ENCODE measurements around the gene INPP5A.

INPP5A gene

GRCh38 chr10:132690401-132690800, 152.8 kb downstream of the INPP5A start:
- intact Hi-C loops (cut with micrococcal nuclease): no loop called here
- no peaks in the 10 kb centered on the region for H3K27me3 Mint-ChIP-seq
- H3K27ac Mint-ChIP-seq: no peak overlapping the region
- H3K4me3 Mint-ChIP-seq: no peak overlapping the region
- H3K36me3 Mint-ChIP-seq (ENCODE audit: low read depth): peaks cover 49% of the 10 kb centered on the region
- no peaks in the 10 kb centered on the region for H3K4me1 Mint-ChIP-seq (ENCODE audit: low read depth)
- peaks cover 61% of the 10 kb centered on the region for H3K9me3 Mint-ChIP-seq

- H3K9me3 Mint-ChIP-seq: peaks cover 61% of the 10 kb centered on the region
- H3K4me3 Mint-ChIP-seq: no peak overlapping the region
- H3K4me1 Mint-ChIP-seq (ENCODE audit: low read depth): no peaks in the 10 kb centered on the region
These were observed 153.4 kb downstream of the INPP5A start for GRCh38 chr10:132690821-132691610.

GRCh38 chr10:132691711-132692153, 154.1 kb downstream of the INPP5A start:
- Mint-ChIP-seq H3K4me3 (no peak overlapping the region), H3K27me3 (no peaks in the 10 kb centered on the region), H3K4me1 (ENCODE audit: low read depth) (no peaks in the 10 kb centered on the region), H3K27ac (no peak overlapping the region), H3K9me3 (peaks cover 61% of the 10 kb centered on the region), H3K36me3 (ENCODE audit: low read depth) (peaks cover 49% of the 10 kb centered on the region)
- intact Hi-C loops (cut with micrococcal nuclease): no loop called here

More at GRCh38 chr10:132690821-132691610, 153.4 kb downstream of the INPP5A start:
- H3K27ac Mint-ChIP-seq: no peak overlapping the region
- H3K27me3 Mint-ChIP-seq: no peaks in the 10 kb centered on the region
- H3K36me3 Mint-ChIP-seq (ENCODE audit: low read depth): peaks cover 49% of the 10 kb centered on the region
- intact Hi-C loops (cut with micrococcal nuclease): no loop called here

GRCh38 chr10:132692311-132692710, 154.7 kb downstream of the INPP5A start:
- H3K4me3 Mint-ChIP-seq: no peak overlapping the region
- no peaks in the 10 kb centered on the region for H3K27me3 Mint-ChIP-seq
- H3K27ac Mint-ChIP-seq: no peak overlapping the region
- peaks cover 61% of the 10 kb centered on the region for H3K9me3 Mint-ChIP-seq
- peaks cover 52% of the 10 kb centered on the region for H3K36me3 Mint-ChIP-seq (ENCODE audit: low read depth)
- no peaks in the 10 kb centered on the region for H3K4me1 Mint-ChIP-seq (ENCODE audit: low read depth)
- intact Hi-C loops (cut with micrococcal nuclease): no loop called here

- Mint-ChIP-seq H3K4me1 (ENCODE audit: low read depth) (no peaks in the 10 kb centered on the region), H3K27me3 (no peaks in the 10 kb centered on the region), H3K36me3 (ENCODE audit: low read depth) (peaks cover 52% of the 10 kb centered on the region), H3K27ac (no peak overlapping the region), H3K9me3 (peaks cover 53% of the 10 kb centered on the region), H3K4me3 (no peak overlapping the region)
- intact Hi-C loops (cut with micrococcal nuclease): no loop called here
These were observed 156.1 kb downstream of the INPP5A start for GRCh38 chr10:132693676-132694075.

- Mint-ChIP-seq H3K4me1 (ENCODE audit: low read depth) (no peaks in the 10 kb centered on the region), H3K4me3 (no peak overlapping the region), H3K36me3 (ENCODE audit: low read depth) (peaks cover 47% of the 10 kb centered on the region), H3K27ac (no peak overlapping the region), H3K9me3 (peaks cover 37% of the 10 kb centered on the region), H3K27me3 (no peaks in the 10 kb centered on the region)
- intact Hi-C loops (cut with micrococcal nuclease): no loop called here
These were observed 158.6 kb downstream of the INPP5A start for GRCh38 chr10:132696204-132696603.

GRCh38 chr10:132696728-132697577, 159.4 kb downstream of the INPP5A start:
- Mint-ChIP-seq H3K4me3 (no peak overlapping the region), H3K36me3 (ENCODE audit: low read depth) (peaks cover 45% of the 10 kb centered on the region), H3K27me3 (no peaks in the 10 kb centered on the region), H3K27ac (no peak overlapping the region), H3K4me1 (ENCODE audit: low read depth) (no peaks in the 10 kb centered on the region), H3K9me3 (peaks cover 29% of the 10 kb centered on the region)
- intact Hi-C loops (cut with micrococcal nuclease): no loop called here

GRCh38 chr10:132697578-132698200, 160.1 kb downstream of the INPP5A start:
- Mint-ChIP-seq H3K4me1 (ENCODE audit: low read depth) (no peaks in the 10 kb centered on the region), H3K27ac (no peak overlapping the region), H3K4me3 (no peak overlapping the region), H3K9me3 (peaks cover 22% of the 10 kb centered on the region), H3K27me3 (no peaks in the 10 kb centered on the region), H3K36me3 (ENCODE audit: low read depth) (peaks cover 50% of the 10 kb centered on the region)
- intact Hi-C loops (cut with micrococcal nuclease): no loop called here

- no peaks in the 10 kb centered on the region for H3K27me3 Mint-ChIP-seq
- intact Hi-C loops (cut with micrococcal nuclease): no loop called here
- H3K9me3 Mint-ChIP-seq: peaks cover 16% of the 10 kb centered on the region
- no peak overlapping the region for H3K27ac Mint-ChIP-seq
- no peak overlapping the region for H3K4me3 Mint-ChIP-seq
- H3K36me3 Mint-ChIP-seq (ENCODE audit: low read depth): peaks cover 56% of the 10 kb centered on the region
- no peaks in the 10 kb centered on the region for H3K4me1 Mint-ChIP-seq (ENCODE audit: low read depth)
These were observed 160.7 kb downstream of the INPP5A start for GRCh38 chr10:132698211-132698751.

GRCh38 chr10:132698761-132699391, 161.3 kb downstream of the INPP5A start:
- Mint-ChIP-seq H3K4me3 (no peak overlapping the region), H3K27ac (no peak overlapping the region), H3K27me3 (no peaks in the 10 kb centered on the region), H3K4me1 (ENCODE audit: low read depth) (no peaks in the 10 kb centered on the region), H3K9me3 (peaks cover 10% of the 10 kb centered on the region), H3K36me3 (ENCODE audit: low read depth) (peaks cover 62% of the 10 kb centered on the region)
- intact Hi-C loops (cut with micrococcal nuclease): no loop called here

GRCh38 chr10:132699411-132700155, 162.0 kb downstream of the INPP5A start:
- peaks cover 69% of the 10 kb centered on the region for H3K36me3 Mint-ChIP-seq (ENCODE audit: low read depth)
- no peak overlapping the region for H3K27ac Mint-ChIP-seq
- no peaks in the 10 kb centered on the region for H3K4me1 Mint-ChIP-seq (ENCODE audit: low read depth)
- peaks cover 8% of the 10 kb centered on the region for H3K9me3 Mint-ChIP-seq
- intact Hi-C loops (cut with micrococcal nuclease): no loop called here
- H3K27me3 Mint-ChIP-seq: no peaks in the 10 kb centered on the region
- H3K4me3 Mint-ChIP-seq: no peak overlapping the region

GRCh38 chr10:132700156-132701098, 162.8 kb downstream of the INPP5A start:
- H3K9me3 Mint-ChIP-seq: peaks cover 13% of the 10 kb centered on the region
- H3K27ac Mint-ChIP-seq: no peak overlapping the region
- no peak overlapping the region for H3K4me3 Mint-ChIP-seq

More at GRCh38 chr10:132700156-132701098, 162.8 kb downstream of the INPP5A start:
- H3K4me1 Mint-ChIP-seq (ENCODE audit: low read depth): no peaks in the 10 kb centered on the region
- H3K36me3 Mint-ChIP-seq (ENCODE audit: low read depth): peaks cover 78% of the 10 kb centered on the region
- no peaks in the 10 kb centered on the region for H3K27me3 Mint-ChIP-seq
- intact Hi-C loops (cut with micrococcal nuclease): no loop called here
